ENCODE measurements around the gene ZNF462.
A peak's percentile ranks its signal among the peaks of the same experiment; 100 is the strongest.

Gene ZNF462

GRCh38 chr9:107020040-107020530 lies 157.1 kb downstream of the ZNF462 start:
- H3K4me3 ChIP-seq (ENCODE audit: low read length) = no peak overlapping the region
- peak; percentile 36 for TF ChIP-seq CTCF (conservative IDR thresholded peaks at IDR 0.05; ENCODE audit: low read length)
- DNase-seq (ENCODE audit: low read depth) = peak; percentile 96

DNA sequence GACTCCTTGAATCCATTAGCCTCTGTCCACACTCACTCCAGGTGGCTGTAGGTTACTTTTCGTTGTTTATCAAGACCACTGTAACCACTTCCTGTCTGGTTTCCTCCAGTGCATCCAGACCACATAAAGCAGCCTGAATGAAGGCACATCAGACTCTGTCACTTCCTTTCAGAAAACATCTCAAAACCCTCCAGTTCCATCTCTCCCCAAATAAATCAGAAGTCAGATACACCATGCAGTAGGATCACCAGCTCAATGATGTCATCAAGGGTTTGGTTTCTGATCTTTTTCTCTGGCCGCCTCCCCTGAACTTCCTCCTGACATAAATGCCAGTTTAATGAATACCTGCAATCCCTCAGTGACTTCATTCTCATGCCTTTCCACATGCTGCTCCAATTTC lies 161.2 kb downstream of the ZNF462 start:
- no peak for TF ChIP-seq CTCF (conservative IDR thresholded peaks at IDR 0.05; ENCODE audit: low read length)
- no peak for DNase-seq (ENCODE audit: low read depth)
- H3K4me3 ChIP-seq (ENCODE audit: low read length) = no peak overlapping the region

DNA sequence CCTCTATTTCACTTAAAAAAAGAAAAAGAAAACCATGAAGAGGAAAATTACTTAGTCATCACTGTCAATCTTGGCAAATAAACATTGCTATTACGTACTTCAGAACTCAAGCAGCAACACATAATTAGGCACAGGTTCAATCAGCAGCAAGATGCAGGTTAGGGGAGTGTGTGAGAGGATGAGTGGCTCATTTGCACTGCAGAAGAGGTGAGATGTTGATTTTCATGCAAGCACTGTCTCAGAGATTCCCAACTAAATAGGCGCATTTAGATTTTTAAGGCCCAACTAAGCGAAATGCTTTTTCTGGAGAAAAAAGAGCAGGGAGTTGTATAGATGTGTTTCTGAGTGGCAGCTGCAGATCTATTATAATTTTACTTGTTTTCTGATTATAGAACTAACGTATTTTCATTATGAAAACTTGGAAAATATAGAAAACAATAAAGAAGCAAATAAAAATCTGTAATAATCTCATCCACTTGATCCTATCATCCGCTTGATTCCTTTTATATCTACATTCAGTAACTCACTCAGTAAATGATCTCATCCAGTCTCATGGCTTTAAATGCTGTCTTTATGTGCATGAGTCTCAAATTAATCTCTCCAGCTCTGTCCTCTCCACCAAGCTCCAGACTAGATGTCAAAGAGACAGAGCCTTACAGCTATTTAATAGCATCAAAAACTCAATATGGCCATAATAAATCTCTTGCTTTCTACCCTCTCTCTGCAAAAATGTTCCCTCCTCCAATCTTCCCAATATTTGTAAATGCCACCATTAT lies 162.5 kb downstream of the ZNF462 start:
- no peak for TF ChIP-seq CTCF (conservative IDR thresholded peaks at IDR 0.05; ENCODE audit: low read length)
- no peak for DNase-seq (ENCODE audit: low read depth)
- no peak overlapping the region for H3K4me3 ChIP-seq (ENCODE audit: low read length)

GRCh38 chr9:107029146-107029545 lies 166.2 kb downstream of the ZNF462 start:
- no peak for DNase-seq (ENCODE audit: low read depth)
- H3K4me3 ChIP-seq (ENCODE audit: low read length) = no peak overlapping the region
- TF ChIP-seq CTCF (conservative IDR thresholded peaks at IDR 0.05; ENCODE audit: low read length) = no peak

GRCh38 chr9:107033966-107034365 lies 171.0 kb downstream of the ZNF462 start:
- DNase-seq (ENCODE audit: low read depth) = no peak
- no peak overlapping the region for H3K4me3 ChIP-seq (ENCODE audit: low read length)
- TF ChIP-seq CTCF (conservative IDR thresholded peaks at IDR 0.05; ENCODE audit: low read length) = no peak

- no peak overlapping the region for H3K4me3 ChIP-seq (ENCODE audit: low read length)
- no peak for DNase-seq (ENCODE audit: low read depth)
- no peak for TF ChIP-seq CTCF (conservative IDR thresholded peaks at IDR 0.05; ENCODE audit: low read length)
These were observed 171.9 kb downstream of the ZNF462 start for GRCh38 chr9:107034831-107035230.

DNA sequence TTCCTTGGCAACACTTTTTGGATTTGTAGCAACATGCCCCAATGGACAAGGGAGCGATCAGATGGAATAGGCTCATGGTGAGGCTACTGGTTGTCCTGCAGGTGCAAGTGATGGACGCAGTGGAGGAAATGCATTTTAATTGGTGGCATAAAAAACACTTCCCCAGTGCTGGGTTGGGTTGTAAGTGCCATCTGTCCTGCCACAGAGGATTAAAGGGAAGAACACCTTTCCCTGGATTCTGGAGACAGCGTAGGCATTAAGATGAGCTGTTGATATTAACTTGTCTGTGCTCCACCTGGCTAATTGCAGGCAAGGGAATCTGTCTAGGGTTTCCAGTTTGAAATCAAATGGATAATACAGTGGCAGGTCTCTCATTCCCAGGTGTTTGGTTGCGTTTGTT lies 173.4 kb downstream of the ZNF462 start:
- DNase-seq (ENCODE audit: low read depth) = no peak
- TF ChIP-seq CTCF (conservative IDR thresholded peaks at IDR 0.05; ENCODE audit: low read length) = no peak
- no peak overlapping the region for H3K4me3 ChIP-seq (ENCODE audit: low read length)

Measured in AG10803 (cell line).